Glomerular visceral epithelial cell (primary cell): ENCODE results near the gene NHS.

Source experiments
- DNase-seq: peaks from one replicate; pipeline ENCODE4 v3.0.0-alpha.2; 2016; ENCODE audit errors: extremely low spot score

Gene NHS

DNA sequence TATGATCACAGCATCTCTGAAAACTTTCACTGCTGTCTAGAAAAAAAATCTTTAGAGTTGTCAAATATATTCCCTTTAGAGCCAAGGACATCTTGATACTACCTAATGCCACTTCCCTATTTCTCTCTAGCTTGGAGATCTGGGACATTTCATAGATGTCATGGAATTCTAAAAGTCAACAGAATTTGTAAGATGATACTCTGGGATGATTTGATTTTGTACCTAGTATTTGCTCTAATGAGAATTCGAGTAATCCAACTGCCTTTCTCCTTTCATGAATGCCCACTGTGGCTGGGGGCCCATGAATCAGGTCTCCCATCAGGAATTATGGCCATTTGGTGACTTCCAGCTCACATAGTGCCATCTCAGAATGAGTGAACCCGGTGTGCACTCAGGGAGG lies 73.2 kb downstream of the NHS start:
- DNase-seq = no peak

DNA sequence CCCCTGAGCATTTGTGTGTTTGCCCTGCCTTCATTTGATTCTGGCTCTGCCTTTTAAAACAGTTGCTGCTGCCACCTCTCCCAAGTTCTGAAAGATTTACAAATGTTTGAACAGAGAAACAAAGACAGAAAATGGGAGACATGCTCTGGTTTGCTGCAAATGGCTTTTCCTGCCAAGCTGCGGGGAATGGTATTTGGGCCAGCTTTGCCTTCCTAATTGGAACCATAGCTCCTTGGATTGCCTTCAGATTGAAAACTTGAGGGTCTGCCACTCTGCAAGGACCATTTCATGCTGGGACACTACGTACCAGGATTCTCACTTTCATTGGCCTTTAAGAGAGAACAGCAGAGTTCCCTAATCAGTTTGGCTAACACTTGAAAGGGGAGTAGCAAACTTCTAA lies 74.9 kb downstream of the NHS start:
- DNase-seq = no peak

- DNase-seq = no peak
Measured at GRCh38 chrX:17453788-17454187, 78.8 kb downstream of the NHS start.

- DNase-seq = no peak
Measured at GRCh38 chrX:17456526-17456925, 81.5 kb downstream of the NHS start.

DNA sequence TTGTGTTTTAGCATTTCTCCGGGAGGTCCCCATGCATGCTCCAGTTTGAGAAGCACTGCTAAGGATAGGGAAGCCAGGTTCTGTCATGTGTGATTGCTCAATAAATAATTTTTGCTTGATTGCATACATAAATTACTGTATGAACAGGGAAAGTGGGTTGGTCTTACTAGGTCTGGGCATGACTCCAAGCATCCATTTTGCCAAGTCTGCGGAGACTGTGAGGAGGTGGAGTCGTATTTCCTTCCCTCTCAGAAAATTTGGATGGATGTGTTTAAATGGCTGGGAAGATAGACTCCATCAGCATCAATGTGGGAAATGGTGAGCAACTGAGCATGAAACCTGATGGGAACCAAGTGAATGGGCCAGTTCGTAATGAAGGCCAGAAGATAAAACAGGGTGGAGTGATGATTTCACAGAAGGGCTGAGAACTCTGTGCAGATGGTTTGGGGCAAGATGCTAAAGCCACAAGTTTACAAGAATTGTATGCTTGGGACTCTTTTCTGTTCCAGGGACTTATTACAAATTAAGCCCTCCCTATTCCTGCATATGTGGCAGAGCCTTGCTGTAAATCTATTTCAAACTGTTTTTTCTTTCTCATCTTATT lies 84.1 kb downstream of the NHS start:
- DNase-seq = peak; percentile 9

DNA sequence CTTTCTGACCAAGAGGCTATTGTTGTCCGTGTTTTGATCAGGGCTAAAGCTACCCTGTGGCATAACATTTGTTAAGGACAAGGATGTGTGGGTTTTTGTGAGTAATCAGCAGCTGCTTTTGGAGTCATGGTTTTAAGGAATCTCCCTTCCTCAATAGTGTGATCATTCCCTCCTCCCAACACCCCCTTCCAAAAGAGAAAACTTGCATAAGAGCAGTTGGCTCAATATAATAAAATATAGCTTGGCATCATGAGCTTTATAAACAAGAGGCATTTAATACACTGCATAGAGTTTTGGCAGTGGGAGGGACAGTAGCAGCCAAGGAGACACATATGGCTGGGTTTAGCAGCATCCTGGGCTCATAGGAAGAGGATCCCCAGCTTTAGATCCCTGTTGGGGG lies 84.7 kb downstream of the NHS start:
- DNase-seq = peak; percentile 15

DNA sequence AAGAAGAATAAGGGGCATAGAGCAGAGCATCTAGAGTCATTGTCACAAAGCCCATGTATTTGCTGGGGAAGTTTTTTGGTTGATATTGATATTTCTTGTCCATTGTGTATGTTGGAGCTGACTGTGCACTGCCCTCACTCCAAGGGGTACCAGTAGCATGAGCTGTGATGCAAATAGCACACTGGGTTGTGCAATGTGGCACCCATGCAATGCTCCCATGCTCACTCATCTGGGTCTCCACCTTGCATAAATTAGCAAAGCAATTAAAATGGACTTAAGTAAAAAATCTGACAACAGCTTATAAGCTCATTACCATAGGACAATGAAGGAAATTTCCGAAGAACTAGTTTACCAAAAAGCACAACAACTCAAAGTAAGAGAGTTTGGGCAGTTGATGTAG lies 87.9 kb downstream of the NHS start:
- DNase-seq = no peak

DNA sequence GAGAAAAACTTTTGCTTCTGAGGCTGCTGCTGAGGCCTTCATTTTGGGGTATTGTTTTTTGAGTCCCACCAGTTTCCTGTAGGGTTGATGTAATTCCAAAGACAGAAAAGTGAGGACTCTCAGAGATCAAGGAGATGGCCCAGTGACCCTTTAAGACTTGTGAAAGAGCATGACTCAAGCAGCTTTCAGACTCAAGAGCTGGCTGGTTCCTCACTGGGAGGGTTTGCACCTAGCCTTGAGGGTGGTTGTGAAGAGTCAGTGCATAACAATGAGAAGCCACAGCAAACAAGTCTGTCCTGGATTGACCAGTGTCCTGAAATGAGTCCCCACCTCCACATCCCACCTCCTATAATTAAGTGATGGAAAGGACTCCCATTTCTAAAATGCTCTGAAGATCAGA lies 89.2 kb downstream of the NHS start:
- peak; percentile 27 for DNase-seq

DNA sequence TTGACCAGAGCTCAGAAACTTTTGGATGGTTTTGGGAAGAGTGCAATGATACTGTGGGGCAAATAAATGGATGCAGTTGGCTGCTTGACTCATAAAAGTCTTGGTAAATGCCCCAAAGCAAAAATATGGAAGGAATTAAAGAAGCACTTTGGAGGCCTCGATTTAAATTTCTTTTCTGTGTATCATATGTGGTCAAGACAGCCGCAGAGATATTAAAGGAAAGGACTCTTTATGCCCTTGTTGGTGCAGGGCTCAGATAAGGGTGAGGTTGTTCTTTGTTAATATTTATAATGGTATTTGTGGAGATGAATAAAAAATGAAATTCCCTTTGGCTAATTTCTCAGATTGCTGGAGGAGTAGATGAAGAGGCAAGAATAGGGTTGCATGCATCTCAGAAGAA lies 90.2 kb downstream of the NHS start:
- DNase-seq = no peak

GRCh38 chrX:17465802-17466201 lies 90.8 kb downstream of the NHS start:
- no peak for DNase-seq

- DNase-seq = no peak
Measured at GRCh38 chrX:17470136-17470535, 95.1 kb downstream of the NHS start.

DNA sequence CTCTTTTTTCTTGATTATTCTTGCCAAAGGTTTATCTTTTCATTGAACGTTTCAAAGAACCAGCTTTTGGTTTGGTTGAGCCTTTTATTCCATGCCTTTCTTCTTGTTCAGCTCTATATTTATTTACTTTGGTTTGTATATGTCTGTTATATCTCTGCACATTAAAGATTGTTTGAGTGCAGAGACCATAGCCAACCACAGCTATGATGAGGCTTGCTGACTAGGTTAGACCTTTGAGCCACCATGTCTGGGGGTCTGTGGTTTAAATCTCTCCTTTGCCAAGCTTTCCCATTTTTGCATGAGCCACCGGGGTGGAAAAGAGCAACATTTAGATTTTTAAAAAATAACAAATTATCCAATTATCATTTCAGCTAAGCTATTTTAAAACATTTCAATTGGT lies 96.1 kb downstream of the NHS start:
- DNase-seq = no peak

DNA sequence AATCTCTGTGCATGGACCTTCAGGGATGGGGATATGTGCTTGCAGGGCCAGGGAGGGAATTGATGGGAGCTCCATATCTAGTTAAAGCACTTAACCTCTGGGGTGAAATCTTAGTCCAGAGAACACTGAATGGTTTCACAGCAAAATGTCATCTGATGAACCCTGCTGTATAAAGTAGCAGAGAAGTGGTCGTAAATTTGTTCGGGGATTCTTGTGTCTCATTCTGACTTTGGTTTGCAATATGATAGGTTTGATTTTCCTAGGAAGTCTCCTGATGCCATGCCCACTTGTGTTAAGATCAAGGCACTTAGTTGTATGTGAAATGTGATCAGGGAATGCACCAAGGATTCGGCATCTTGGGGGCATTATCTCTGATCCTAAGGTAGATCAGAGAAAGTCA lies 96.9 kb downstream of the NHS start:
- DNase-seq = no peak

DNA sequence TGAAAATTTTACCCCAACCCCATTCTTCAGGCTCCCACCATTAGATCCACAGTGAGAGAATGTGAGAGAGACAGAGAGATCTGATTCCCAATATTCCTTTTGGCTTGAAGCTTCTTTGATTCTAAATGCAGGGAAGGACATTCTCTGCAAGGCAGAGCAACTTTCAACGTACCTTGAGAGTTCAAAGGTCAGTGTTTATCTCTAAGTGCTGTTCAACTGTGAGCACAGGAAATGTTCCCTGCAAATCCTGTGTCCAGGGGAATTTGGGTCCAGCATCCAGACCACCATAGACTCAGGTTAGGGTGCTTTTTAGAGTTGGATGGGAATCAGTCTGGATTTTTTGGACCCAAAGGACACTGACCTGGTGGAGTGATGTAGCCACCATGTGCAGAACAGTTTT lies 97.4 kb downstream of the NHS start:
- no peak for DNase-seq

GRCh38 chrX:17473021-17473420 lies 98.0 kb downstream of the NHS start:
- no peak for DNase-seq

DNA sequence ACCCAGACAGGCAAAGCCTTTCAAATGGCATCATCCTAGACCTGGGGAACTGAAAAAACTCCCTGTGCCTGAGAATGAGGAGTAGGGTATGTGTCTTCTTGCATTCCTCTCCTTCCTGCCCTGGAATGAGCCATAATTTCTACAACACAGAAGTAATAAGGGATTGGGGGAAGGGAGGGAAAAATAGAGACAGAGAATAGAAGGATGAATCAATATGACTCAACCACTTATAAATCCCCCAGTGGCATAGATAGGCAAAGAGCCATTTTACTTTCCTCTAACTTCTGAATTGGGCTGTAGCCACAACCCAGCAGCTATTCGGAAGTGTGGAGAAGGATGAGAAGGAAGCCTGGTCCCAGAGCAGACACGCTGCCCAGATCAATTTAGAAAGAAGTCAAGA lies 99.9 kb downstream of the NHS start:
- DNase-seq = peak; percentile 35

GRCh38 chrX:17475449-17476217 lies 100.6 kb downstream of the NHS start:
- no peak for DNase-seq

DNA sequence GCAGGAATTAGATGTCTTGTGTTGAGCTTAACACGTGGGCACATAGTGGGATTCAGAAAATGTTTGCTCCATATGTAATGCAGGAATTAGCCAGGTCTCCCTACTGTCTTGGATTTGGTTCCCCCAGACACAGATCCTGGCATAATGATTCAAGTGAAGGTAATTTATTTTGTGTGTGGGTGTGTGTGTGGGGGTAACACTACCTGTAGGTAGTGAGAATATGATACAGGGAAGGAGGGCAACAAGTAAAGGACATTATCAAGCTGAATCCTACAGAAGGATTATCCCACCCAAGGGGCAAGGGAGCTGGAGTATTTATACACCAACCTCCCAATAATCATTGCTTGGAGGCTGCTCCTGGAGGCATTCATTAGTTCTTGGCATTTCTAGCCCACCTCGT lies 101.4 kb downstream of the NHS start:
- DNase-seq = no peak

DNA sequence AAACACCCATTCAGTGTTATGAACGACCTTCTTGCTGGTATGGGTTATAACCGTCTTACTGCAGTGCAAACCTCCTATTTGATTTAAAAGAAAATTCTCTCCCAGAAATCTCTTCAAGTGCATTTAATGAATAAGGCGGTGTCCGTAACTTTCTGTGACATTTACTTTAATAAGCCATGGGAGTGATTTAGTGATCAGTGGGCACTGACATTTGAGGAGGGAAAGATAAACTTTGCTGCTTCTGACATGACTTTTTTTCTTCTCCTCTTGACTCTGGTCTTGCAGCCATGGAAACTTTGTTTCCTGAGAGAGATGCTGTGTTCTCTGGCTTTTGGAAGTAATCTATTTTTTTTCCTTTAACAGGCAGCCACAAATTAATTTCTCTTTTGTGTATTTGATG lies 106.1 kb downstream of the NHS start:
- DNase-seq = no peak

- DNase-seq = no peak
Measured at GRCh38 chrX:17484592-17484991, 109.6 kb downstream of the NHS start.

- no peak for DNase-seq
Measured at GRCh38 chrX:17485391-17485790, 110.4 kb downstream of the NHS start.

DNA sequence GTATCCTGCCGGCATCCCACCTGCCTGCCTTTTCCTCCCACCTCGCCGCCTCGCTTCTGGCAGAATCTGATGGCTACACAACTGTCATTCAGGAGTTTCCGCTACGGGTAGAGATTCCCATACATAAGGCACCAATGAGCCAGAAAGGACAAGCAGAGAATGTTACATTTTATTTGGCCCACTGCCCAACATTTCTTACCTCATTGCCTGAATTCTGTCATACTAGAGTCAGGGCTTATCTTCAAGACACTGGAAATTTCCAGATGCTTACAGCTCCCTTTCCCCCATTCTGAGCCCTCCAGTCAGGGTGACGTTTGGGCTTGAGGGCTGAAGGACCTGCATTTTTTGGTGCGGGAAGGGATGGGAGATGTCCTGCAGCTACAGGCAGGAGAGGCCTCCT lies 113.0 kb downstream of the NHS start:
- no peak for DNase-seq

DNA sequence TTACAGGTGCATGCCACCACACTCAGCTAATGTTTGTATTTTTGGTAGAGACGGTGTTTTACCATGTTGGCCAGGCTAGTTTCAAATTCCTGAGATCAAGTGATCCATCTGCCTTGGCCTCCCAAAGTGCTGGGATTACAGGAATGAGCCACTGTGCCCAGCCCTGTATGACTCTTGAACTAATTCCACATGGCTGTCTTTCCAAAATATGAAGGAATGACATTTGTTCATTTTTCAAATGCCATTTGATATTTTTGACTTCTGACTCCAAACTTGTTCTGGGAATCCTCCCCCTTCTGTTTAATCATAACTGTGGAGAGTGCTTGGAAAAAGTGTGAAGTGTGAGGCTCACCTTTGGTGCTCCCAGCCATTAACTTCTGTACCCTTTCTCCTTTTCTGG lies 119.2 kb downstream of the NHS start:
- no peak for DNase-seq

GRCh38 chrX:17495052-17495451 lies 120.1 kb downstream of the NHS start:
- no peak for DNase-seq
